Activated CD8-positive, alpha-beta memory T cell treated with anti-CD3 and anti-CD28 coated beads for 4 hours (primary cell): ENCODE measurements around the gene ARGLU1.

Experiments used
- DNase-seq, 2 donors: peaks; one replicate each; pipeline ENCODE4 v3.0.0-alpha.2; 2020; ENCODE audit warnings: low read depth in 2 of 2

Gene ARGLU1

GRCh38 chr13:106587787-106588186 is 19.9 kb upstream of the ARGLU1 start:
- DNase-seq: no peak

- no peak for DNase-seq
Observed at GRCh38 chr13:106586648-106587166, 18.8 kb upstream of the ARGLU1 start.

- no peak for DNase-seq
Observed at GRCh38 chr13:106581225-106581624, 13.3 kb upstream of the ARGLU1 start.

GRCh38 chr13:106575896-106576295 is 8.0 kb upstream of the ARGLU1 start:
- DNase-seq: no peak

- DNase-seq: no peak
Observed at GRCh38 chr13:106573868-106574267, 5.9 kb upstream of the ARGLU1 start.

GRCh38 chr13:106573284-106573846 is 5.4 kb upstream of the ARGLU1 start:
- DNase-seq: no peak

- peak; percentile 41 to 67 for DNase-seq
Observed at GRCh38 chr13:106570299-106570852, 2.4 kb upstream of the ARGLU1 start.

GRCh38 chr13:106569233-106570095 is 1.5 kb upstream of the ARGLU1 start:
- DNase-seq: no peak

- no peak for DNase-seq
Observed at GRCh38 chr13:106568299-106569003, 514 bp upstream of the ARGLU1 start.

- peak in 1 of 2 donors; percentile 9 for DNase-seq
Observed at GRCh38 chr13:106566641-106567473, 1.1 kb downstream of the ARGLU1 start.

GRCh38 chr13:106565127-106565775 is 2.7 kb downstream of the ARGLU1 start:
- DNase-seq: no peak

- DNase-seq: no peak
Observed at GRCh38 chr13:106562301-106562700, 5.6 kb downstream of the ARGLU1 start.

- DNase-seq: no peak
Observed at GRCh38 chr13:106561551-106562170, 6.3 kb downstream of the ARGLU1 start.

- no peak for DNase-seq
Observed at GRCh38 chr13:106560821-106561220, 7.1 kb downstream of the ARGLU1 start.

GRCh38 chr13:106558527-106558926 is 9.4 kb downstream of the ARGLU1 start:
- no peak for DNase-seq

GRCh38 chr13:106555631-106556328 is 12.2 kb downstream of the ARGLU1 start:
- no peak for DNase-seq

GRCh38 chr13:106551751-106552150 is 16.2 kb downstream of the ARGLU1 start:
- DNase-seq: no peak

- DNase-seq: no peak
Observed at GRCh38 chr13:106551350-106551749, 16.6 kb downstream of the ARGLU1 start.

GRCh38 chr13:106550570-106551135 is 17.3 kb downstream of the ARGLU1 start:
- DNase-seq: no peak
